HG03064 (cell line): Measurements from ENCODE around the gene FAM131A.

Source experiments
- ATAC-seq: cut with Tn5 transposase; IDR thresholded peaks from one replicate; pipeline ENCODE4 v1.9.1; 2021; ENCODE audit warnings: low read depth; ENCODE audit not compliant: unreplicated experiment

Gene FAM131A

DNA sequence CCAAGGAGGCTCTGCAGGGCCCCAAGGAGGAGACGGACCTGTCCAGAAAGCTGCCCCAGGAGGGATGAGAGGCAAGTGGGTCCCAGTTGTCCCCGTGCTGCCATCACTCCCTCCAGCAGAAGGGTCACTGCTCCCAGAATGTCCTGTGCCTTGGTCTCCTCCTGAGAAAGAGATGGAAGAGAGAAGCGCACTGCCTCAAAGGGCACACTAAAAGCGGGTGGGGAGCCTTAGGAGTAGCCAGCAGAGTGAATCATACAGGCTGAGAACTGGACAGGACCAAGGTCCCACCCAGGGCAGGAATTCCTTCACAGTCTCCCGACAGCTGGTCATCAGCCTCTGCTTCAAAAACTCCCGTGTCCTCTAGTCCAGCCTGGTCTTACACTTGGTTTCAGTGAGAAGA, 36.0 kb downstream of the FAM131A start:
- no peak for ATAC-seq

DNA sequence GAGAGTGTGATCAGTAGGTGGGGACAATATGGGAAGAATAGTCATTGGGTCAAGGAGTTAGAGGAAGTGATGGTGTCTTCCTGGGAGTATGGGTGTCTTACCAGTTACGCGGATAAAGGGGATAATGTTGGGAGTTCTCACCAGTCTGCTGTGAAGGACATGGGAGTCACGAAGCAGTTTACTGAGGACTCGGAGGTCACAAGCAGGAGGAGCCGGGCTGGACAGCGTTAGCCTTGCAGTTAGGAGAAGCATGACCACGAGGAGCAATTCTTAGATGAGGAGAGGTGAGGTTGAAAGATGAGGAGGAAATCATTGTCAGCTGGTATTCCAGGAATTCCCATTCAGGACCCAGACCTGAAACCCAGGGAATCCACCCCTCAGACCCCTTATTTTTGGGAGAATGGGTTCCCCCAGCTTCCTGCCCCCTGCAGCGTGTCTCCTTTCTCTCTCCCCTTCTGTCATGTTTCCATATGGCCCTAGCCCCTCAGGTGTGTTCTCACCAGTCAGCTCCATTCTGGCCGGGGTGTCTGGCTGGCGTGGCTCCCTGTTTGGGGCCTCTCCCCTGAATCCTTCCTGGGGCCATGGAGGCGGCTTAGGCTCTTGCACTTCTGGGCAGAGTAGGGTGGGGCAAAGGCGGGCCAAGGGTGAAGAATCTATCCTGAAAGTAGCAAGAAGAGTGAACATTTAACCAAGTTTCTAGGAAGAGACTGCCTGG, 38.5 kb downstream of the FAM131A start:
- ATAC-seq: no peak

DNA sequence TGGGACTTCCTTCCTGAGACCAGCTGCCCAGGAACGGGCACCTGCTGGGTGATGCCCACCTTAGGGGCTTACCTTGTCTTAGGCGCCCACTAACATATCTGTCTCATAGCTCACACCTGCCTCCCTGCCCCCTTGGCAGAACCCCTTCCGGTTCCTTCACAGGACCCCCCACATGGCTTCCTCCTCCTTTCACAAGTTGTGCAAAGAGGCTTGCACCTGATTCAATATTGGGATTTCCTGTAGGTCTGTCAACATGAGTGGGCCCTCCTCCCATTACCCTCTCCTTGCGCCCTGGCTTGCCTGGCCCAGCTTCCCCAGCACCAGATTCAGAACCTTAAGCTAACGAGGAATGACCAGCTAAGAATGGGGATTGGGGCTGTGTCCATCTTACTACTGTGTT, 40.0 kb downstream of the FAM131A start:
- no peak for ATAC-seq

DNA sequence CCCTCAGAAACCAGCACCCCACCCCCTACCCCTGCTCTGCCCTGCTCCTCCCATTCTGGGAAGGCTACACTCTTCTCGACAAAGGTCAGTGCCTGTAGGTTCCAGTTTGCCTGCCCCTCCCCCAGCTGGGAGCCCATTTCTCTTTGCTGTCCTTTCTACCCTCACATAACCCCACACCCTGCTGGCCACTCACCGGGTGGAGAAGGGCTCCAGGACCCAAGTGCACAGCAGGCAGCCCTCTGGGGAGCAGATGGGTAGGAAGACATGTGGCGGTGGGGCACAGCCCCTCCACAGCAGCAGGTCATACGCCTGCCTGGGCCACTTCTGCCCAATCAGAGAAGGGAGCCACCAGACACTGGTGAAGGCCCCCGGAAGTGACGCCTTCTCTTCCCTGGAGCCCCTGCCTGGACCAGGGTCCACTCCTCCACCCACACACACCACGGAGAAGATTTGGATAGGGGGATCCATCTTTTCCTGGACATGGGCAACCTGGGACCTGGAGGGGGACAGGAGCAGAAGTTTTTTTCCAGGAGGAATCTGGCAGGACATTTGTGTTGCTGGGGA, 40.6 kb downstream of the FAM131A start, which contains the start of gene THPO:
THPO (minus strand) TSS at position 326 of the 564 bp plus-strand sequence. CDS start 1,948 bp downstream, outside the sequence.
- no peak for ATAC-seq

DNA sequence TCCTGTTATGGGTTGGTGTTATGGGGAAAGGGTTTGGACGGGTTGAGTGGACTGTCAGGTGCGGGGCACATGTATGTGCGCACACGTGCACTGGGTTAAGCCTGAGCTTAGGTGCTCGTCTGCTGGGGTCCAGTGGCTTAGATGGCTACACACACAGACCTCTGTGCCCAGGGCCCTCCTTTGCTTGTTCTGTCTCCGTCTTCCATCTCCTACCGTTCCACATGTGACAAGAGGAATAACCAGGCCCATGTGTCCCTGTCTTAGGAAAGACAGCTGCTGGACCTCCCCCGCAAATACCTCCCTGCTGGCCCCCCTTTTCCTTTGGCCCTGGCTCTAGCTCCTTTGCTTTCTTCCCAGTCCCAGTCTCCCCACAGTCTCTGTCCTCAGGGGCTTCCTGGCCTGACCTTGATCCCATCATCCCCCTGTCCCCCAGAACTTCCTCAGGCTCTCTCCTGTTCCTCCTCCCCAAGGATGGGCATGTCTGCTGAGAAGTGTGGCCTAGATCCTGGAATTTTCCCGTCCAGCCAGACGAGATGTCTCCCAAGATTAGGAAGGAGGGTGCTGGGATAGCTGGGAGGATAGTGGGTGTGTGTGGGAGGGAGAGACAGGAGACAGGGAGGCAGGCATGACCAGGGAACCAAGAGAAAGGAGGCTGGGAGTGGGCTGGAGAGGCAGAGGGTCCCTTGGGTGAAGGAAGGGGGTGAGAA, 41.4 kb downstream of the FAM131A start:
- no peak for ATAC-seq

DNA sequence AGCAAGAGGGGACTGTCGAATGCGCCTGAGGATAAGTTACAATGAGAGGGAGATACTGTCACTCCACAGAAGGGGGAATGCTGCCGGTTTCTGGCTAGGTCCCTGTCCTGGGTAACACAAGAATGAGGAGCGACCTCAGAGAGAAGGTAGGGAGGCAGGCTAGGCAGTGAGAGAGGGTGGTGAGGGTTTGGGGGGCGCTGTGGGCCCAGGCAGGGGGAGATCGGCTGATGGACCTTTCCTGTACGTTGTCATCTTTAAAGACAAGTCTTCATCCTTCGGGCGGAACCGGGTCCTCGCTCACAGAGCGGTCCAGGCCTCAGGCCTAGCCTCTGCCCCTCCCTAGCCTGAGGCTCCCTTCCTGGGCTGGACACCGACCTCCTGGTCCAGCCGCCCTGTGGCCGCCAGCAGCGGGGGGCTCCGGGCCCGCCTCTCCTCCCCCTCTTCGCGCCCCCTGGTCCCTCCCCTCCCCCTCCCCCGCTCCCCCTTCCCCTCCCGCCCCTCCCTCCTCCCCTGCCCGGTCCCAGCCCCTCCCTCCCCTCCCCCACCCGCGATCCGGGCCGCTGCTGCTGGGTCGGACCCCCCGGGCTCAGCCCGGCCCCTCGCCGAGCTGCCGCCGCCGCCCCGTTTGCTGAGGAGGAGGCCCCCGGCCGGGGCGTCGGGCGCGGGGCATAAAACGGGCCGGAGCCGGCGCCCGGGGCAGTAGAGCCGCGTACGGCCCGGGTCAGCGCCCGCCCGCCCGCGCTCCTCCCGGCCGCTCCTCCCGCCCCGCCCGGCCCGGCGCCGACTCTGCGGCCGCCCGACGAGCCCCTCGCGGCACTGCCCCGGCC, 42.2 kb downstream of the FAM131A start, which contains the start of gene CHRD:
CHRD (plus strand) TSS at position 697 of the 827 bp plus-strand sequence. CDS start 265 bp downstream, outside the sequence.
- no peak for ATAC-seq

DNA sequence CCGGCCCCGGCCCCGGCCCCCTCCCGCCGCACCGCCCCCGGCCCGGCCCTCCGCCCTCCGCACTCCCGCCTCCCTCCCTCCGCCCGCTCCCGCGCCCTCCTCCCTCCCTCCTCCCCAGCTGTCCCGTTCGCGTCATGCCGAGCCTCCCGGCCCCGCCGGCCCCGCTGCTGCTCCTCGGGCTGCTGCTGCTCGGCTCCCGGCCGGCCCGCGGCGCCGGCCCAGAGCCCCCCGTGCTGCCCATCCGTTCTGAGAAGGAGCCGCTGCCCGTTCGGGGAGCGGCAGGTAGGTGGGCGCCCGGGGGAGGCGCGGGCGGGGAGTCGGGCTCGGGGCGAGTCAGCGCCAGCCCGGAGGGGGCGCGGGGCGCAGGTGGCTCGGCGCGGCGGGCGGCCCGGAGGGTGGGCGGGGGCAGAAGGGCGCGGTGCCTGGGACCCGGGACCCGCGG, 42.8 kb downstream of the FAM131A start:
- ATAC-seq: no peak

DNA sequence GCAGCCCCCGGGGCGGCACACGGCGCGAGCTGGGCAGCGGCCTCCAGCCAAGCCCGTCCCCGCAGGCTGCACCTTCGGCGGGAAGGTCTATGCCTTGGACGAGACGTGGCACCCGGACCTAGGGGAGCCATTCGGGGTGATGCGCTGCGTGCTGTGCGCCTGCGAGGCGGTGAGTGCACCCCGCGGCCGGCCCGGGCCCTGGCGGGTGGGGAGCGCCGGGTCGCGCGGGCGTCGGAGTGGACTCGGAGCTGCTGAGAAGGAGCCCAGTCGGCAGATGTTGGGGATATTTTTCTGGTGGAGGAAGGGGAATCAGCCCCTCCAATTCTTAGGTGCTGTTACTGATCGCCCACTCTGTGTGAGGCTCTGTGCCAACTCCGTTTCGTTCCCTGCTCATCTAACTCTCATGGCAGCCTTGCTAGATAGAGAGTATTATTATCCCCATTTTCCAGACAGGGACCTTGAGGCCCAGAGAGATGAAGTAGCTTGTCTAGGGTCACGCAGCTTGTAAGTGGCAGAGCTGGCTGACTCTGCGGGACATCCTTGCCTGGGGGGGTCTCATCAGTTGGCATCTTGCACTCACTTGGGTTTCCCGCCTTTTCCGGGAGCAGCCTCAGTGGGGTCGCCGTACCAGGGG, 43.3 kb downstream of the FAM131A start:
- no peak for ATAC-seq

DNA sequence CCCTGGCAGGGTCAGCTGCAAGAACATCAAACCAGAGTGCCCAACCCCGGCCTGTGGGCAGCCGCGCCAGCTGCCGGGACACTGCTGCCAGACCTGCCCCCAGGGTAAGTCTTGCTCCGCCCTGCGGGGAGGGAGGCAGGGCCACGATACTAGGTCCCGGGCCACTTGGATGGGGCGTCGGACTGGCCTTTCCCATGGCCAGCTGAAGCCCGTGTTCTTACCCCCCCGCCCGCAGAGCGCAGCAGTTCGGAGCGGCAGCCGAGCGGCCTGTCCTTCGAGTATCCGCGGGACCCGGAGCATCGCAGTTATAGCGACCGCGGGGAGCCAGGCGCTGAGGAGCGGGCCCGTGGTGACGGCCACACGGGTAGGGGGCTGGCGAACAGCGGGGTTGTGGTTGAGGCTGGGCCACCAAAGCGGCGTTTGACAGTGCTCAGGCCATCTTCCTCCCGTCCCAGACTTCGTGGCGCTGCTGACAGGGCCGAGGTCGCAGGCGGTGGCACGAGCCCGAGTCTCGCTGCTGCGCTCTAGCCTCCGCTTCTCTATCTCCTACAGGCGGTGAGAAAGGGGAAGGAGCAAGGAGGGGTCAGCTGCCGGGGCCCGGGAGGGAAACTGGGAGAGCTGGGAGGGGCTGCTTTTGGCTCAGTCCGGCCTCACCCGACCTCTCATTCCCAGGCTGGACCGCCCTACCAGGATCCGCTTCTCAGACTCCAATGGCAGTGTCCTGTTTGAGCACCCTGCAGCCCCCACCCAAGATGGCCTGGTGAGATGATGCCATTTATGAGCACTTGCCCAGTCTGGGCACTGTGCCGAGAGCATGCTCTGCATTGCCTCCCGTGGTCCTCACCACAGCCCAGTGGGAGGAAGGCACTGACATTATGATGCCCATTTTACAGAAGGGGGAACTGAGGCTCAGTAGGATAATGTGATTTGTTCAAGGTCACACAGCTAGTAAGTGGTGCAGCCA, 44.1 kb downstream of the FAM131A start:
- no peak for ATAC-seq

DNA sequence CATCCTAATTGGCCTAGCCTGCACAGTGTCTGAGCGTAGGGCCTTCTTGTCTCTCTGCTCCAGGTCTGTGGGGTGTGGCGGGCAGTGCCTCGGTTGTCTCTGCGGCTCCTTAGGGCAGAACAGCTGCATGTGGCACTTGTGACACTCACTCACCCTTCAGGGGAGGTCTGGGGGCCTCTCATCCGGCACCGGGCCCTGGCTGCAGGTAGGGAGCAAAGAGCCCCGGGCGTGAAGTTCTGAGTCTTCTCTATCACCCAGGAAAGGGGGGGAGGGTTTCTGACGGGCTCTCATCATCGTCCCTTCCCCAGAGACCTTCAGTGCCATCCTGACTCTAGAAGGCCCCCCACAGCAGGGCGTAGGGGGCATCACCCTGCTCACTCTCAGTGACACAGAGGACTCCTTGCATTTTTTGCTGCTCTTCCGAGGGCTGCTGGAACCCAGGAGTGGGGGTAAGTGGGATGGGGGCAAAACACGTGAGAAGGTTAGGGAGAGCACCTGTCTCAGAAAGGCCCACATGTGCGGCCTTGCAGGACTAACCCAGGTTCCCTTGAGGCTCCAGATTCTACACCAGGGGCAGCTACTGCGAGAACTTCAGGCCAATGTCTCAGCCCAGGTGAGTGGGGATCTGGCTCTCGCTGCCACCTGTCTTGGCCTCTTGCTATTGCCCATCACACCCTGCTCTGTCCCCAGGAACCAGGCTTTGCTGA, 45.1 kb downstream of the FAM131A start:
- ATAC-seq: no peak

DNA sequence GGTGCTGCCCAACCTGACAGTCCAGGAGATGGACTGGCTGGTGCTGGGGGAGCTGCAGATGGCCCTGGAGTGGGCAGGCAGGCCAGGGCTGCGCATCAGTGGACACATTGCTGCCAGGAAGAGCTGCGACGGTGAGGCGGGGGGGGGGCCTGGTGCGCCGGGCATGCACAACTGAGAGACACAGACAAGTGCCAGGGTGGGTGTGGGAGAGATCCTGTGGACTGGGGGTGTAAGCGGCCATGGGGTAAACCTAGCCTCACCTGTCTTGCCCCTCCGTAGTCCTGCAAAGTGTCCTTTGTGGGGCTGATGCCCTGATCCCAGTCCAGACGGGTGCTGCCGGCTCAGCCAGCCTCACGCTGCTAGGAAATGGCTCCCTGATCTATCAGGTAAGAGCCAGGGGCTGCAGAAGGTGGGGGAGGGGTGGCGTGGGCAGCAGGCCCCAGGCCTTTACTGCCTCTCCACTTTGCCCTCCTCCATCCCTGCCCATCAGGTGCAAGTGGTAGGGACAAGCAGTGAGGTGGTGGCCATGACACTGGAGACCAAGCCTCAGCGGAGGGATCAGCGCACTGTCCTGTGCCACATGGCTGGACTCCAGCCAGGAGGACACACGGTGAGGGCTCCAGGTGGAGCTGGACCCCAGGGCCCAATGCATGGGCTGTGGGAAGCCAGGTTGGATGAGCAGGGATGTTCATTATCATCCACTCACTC, 45.8 kb downstream of the FAM131A start:
- ATAC-seq: no peak

DNA sequence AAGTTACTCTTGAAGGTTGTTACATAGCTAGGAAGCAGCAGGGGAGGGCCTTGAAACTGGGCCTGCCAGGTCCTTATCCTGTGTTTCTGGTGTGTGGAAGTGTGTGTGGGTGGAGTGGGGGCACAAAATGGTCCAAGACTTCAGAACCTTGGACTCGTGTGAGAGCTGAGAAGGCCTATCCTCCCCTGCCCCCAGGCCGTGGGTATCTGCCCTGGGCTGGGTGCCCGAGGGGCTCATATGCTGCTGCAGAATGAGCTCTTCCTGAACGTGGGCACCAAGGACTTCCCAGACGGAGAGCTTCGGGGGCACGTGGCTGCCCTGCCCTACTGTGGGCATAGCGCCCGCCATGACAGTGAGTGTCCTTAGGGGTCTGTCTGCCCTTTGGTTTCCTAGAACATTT, 46.9 kb downstream of the FAM131A start:
- ATAC-seq: no peak

DNA sequence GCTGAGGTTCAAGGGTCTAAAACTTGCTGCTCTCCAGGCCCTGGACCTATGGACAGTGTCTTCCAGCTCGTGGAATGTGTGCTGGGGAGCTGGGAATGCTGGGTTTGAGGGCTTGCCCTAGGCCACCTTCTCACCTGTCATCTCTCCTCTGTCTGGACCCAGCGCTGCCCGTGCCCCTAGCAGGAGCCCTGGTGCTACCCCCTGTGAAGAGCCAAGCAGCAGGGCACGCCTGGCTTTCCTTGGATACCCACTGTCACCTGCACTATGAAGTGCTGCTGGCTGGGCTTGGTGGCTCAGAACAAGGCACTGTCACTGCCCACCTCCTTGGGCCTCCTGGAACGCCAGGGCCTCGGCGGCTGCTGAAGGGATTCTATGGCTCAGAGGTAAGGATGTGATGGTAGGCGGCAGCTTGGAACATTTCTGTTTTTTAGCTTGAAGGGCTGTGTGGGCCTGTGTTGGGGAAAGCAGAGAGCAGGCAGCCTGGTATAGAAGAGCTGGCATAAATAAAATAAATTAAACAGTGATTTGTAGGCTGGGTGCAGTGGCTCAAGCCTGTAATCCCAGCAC, 47.5 kb downstream of the FAM131A start:
- no peak for ATAC-seq

DNA sequence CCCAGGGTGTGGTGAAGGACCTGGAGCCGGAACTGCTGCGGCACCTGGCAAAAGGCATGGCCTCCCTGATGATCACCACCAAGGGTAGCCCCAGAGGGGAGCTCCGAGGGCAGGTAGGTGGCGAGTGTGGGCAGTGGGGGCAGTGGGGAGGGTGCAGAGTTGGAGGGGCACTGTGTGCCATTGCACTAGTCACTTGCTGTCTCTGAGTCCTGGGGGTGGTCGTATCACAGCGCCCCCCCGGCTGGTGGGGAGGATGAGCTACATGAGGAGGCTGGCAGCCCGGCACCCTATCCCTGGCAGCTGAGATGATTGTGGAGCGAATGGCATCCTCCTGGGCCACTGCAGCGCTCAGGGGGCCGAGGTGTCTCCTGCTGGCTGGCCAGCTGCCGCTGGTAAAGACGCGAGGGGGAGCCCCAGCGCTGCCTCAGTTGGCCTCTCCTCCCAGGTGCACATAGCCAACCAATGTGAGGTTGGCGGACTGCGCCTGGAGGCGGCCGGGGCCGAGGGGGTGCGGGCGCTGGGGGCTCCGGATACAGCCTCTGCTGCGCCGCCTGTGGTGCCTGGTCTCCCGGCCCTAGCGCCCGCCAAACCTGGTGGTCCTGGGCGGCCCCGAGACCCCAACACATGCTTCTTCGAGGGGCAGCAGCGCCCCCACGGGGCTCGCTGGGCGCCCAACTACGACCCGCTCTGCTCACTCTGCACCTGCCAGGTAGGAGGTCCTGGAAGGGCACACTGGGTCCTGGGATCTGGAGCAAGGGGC, 48.8 kb downstream of the FAM131A start:
- no peak for ATAC-seq

DNA sequence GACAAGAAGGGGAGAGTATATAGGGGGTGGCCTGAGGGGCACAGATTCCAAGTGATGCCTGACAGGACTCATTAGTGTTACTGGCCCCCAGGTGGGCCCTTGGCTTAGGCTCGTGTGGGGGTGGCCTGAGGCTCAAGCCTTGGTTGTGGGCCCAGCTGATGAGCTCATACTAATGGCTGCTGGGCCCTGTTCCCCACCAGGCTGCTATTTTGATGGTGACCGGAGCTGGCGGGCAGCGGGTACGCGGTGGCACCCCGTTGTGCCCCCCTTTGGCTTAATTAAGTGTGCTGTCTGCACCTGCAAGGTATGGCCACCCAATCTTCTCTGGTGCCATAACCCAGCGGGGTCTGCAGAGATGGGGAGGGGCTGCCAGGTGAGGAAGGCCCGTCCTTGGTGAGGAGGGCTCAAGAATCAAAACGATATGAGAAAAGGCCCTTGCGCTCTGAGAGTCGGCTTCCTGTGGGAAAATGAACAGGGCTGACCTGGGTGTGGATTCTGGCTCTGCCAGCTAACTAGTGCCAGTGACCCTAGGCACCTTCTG, 49.8 kb downstream of the FAM131A start:
- no peak for ATAC-seq

DNA sequence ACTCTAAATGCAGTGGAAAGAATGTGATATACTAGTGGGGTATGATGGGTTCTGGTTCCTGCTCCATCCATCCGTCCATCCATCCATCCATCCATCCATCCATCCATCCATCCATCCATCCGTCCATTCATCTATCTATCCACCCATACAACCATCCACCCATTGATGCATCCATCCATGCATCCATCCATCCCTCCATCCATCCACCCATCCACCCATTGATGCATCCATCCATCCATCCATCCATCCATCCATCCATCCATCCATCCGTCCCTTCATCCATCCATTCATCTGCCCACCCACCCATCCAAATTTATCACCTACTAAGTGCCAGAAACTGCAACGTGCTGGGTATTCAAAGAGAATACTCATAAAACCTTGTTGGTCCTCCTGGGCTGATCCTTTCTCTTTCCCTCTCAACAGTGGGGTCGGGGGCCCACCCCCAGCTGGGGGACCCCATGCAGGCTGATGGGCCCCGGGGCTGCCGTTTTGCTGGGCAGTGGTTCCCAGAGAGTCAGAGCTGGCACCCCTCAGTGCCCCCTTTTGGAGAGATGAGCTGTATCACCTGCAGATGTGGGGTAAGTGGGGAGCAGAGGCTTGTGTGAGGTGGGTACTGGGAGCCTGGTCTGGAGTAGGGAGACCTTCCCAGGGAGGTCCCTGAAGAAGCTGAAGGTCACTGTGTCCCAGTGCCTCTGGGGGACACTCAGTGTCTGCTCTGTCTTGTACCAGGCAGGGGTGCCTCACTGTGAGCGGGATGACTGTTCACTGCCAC, 51.0 kb downstream of the FAM131A start:
- no peak for ATAC-seq
